OCI-LY1 (cell line): ENCODE measurements around the gene SLC27A3.

ENCODE experiments used
- H2AFZ ChIP-seq: fragments of 200-600 bp; sonication (generic), shearing (Covaris generic); 2 replicates; pipeline ENCODE4 v1.6.0; 2014; ENCODE audit warnings: antibody characterized with exemption, mild to moderate bottlenecking, low read length
- H3F3A ChIP-seq: fragments of 200-600 bp; sonication (generic), shearing (Covaris generic); 2 replicates; pipeline ENCODE4 v1.6.0; 2014; ENCODE audit warnings: mild to moderate bottlenecking, antibody characterized with exemption, low read length, moderate library complexity; ENCODE audit not compliant: insufficient read depth
- H3K27ac ChIP-seq: fragments of 200-600 bp; sonication (generic); 2 replicates; pipeline ENCODE4 v1.5.1; 2014; ENCODE audit warnings: low read length, mixed run types, mild to moderate bottlenecking, low read depth; ENCODE audit not compliant: poor library complexity, severe bottlenecking
- H3K27me3 ChIP-seq: fragments of 200-600 bp; sonication (generic); 2 replicates; pipeline ENCODE4 v1.6.0; 2014; ENCODE audit warnings: antibody characterized with exemption, mild to moderate bottlenecking, low read length, moderate library complexity; ENCODE audit not compliant: insufficient read depth
- H3K36me3 ChIP-seq: fragments of 200-600 bp; sonication (generic); 2 replicates; pipeline ENCODE4 v1.6.1; 2014; ENCODE audit warnings: mild to moderate bottlenecking, antibody characterized with exemption, low read length, moderate library complexity, mixed read lengths; ENCODE audit not compliant: insufficient read depth
- H3K4me1 ChIP-seq: fragments of 200-600 bp; sonication (generic); 2 replicates; pipeline ENCODE4 v1.5.1; 2014; ENCODE audit warnings: mild to moderate bottlenecking, low read length, moderate library complexity; ENCODE audit not compliant: insufficient read depth, severe bottlenecking
- H3K4me2 ChIP-seq: fragments of 200-600 bp; sonication (generic), shearing (Covaris generic); 2 replicates; pipeline ENCODE4 v1.6.1; 2014; ENCODE audit warnings: low read length
- H3K4me3 ChIP-seq: fragments of 200-600 bp; sonication (generic); 2 replicates; pipeline ENCODE4 v1.5.1; 2014; ENCODE audit warnings: low read length, low read depth, mild to moderate bottlenecking, mixed read lengths; ENCODE audit not compliant: poor library complexity, severe bottlenecking
- H3K79me2 ChIP-seq: fragments of 200-600 bp; shearing (Covaris generic); 2 replicates; pipeline ENCODE4 v1.6.1; 2016; ENCODE audit warnings: mixed run types, low read length, mixed read lengths; ENCODE audit not compliant: insufficient read depth
- H3K9ac ChIP-seq: fragments of 200-600 bp; sonication (generic), shearing (Covaris generic); 2 replicates; pipeline ENCODE4 v1.6.1; 2014; ENCODE audit warnings: mild to moderate bottlenecking, low read length, mixed read lengths
- H3K9me2 ChIP-seq: fragments of 200-600 bp; sonication (generic), shearing (Covaris generic); 2 replicates; pipeline ENCODE4 v1.6.1; 2014; ENCODE audit warnings: low read depth, mild to moderate bottlenecking, low read length, mixed read lengths
- H3K9me3 ChIP-seq: fragments of 200-600 bp; shearing (Covaris generic); 2 replicates; pipeline ENCODE4 v1.6.1; 2014; ENCODE audit warnings: low read length, mixed read lengths
- H4K20me1 ChIP-seq: fragments of 200-600 bp; sonication (generic), shearing (Covaris generic); 2 replicates; pipeline ENCODE4 v1.6.0; 2016; ENCODE audit warnings: mild to moderate bottlenecking, low read length; ENCODE audit not compliant: insufficient read depth
- CTCF ChIP-seq: fragments of 200-600 bp; sonication (generic), shearing (Covaris generic); IDR thresholded peaks from 2 replicates; pipeline ENCODE4 v1.5.1; 2017; ENCODE audit warnings: mild to moderate bottlenecking, antibody characterized with exemption, low read length, moderate library complexity, mixed read lengths
- EZH2 ChIP-seq: fragments of 200-600 bp; sonication (generic), shearing (Covaris generic); IDR thresholded peaks from 2 replicates; pipeline ENCODE4 v1.8.0; 2017; ENCODE audit warnings: borderline replicate concordance, mixed run types, mild to moderate bottlenecking, antibody characterized with exemption, low read length, moderate library complexity, mixed read lengths

Gene SLC27A3

GRCh38 chr1:153776845-153777370 is 1.7 kb downstream of the SLC27A3 start:
- Histone ChIP-seq H3F3A (no peaks in the 10 kb centered on the region), H3K36me3 (peaks cover 24% of the 10 kb centered on the region), H3K9ac (no peak overlapping the region), H4K20me1 (no peaks in the 10 kb centered on the region), H3K4me2 (no peak overlapping the region), H3K4me1 (peaks cover 12% of the 10 kb centered on the region), H3K27me3 (no peaks in the 10 kb centered on the region), H3K9me2 (no peaks in the 10 kb centered on the region), H2AFZ (no peak overlapping the region), H3K27ac (no peak overlapping the region), H3K4me3 (no peak overlapping the region), H3K9me3 (no peaks in the 10 kb centered on the region), H3K79me2 (no peaks in the 10 kb centered on the region)
- TF ChIP-seq CTCF (no peak), EZH2 (no peak)

GRCh38 chr1:153777648-153778047 is 2.4 kb downstream of the SLC27A3 start:
- Histone ChIP-seq H3K9me2 (no peaks in the 10 kb centered on the region), H3K9me3 (no peaks in the 10 kb centered on the region), H3K9ac (no peak overlapping the region), H3K4me2 (no peak overlapping the region), H3K27me3 (no peaks in the 10 kb centered on the region), H3K79me2 (no peaks in the 10 kb centered on the region), H3F3A (no peaks in the 10 kb centered on the region), H3K36me3 (peaks cover 17% of the 10 kb centered on the region), H4K20me1 (no peaks in the 10 kb centered on the region), H3K27ac (no peak overlapping the region), H2AFZ (no peak overlapping the region), H3K4me3 (no peak overlapping the region), H3K4me1 (peaks cover 12% of the 10 kb centered on the region)
- no peak for TF ChIP-seq EZH2
- TF ChIP-seq CTCF, result no peak

- Histone ChIP-seq H4K20me1 (no peaks in the 10 kb centered on the region), H3K9me3 (no peaks in the 10 kb centered on the region), H3K36me3 (peaks cover 11% of the 10 kb centered on the region), H3K4me1 (peaks cover 18% of the 10 kb centered on the region), H3K4me2 (no peak overlapping the region), H3F3A (no peaks in the 10 kb centered on the region), H3K9me2 (no peaks in the 10 kb centered on the region), H3K27me3 (no peaks in the 10 kb centered on the region), H3K79me2 (no peaks in the 10 kb centered on the region), H3K4me3 (no peak overlapping the region), H2AFZ (no peak overlapping the region), H3K27ac (no peak overlapping the region), H3K9ac (no peak overlapping the region)
- TF ChIP-seq EZH2 (no peak), CTCF (no peak)
These were observed 3.0 kb downstream of the SLC27A3 start for GRCh38 chr1:153778051-153778823.
